ENCODE measurements around the gene ZDHHC1. TPM values are rescaled to one million over a fixed set of nuclear protein-coding genes. Genes with fewer than 3 reads are reported as not detected.

Gene ZDHHC1
- total and polyA plus RNA-seq, 2 of the 13 experiments (the other 11 are each of a cell fraction or from before 2014, with no cell fraction given), result 0.51 to 1.1 TPM

- TF ChIP-seq POGZ (CRISPR knock-in tag; IDR thresholded peaks at IDR 0.05) (0 out of 2 replicates have a peak, but pooled peaks have one; percentile 51), CCAR2 (optimal IDR thresholded peaks at IDR 0.05; ENCODE audit: low read depth, low read length) (no peak), ZNF446 (CRISPR knock-in tag; IDR thresholded peaks at IDR 0.05) (peak; percentile 96), KLF12 (CRISPR knock-in tag; IDR thresholded peaks at IDR 0.05; ENCODE audit: borderline replicate concordance) (peak; percentile 80; the same call in 1 of the 2 replicates), NPAS2 (CRISPR knock-in tag; IDR thresholded peaks at IDR 0.05; ENCODE audit: borderline replicate concordance) (no peak), ZNF768 (CRISPR knock-in tag; IDR thresholded peaks at IDR 0.05) (peak; percentile 71), ZNF615 (CRISPR knock-in tag; IDR thresholded peaks at IDR 0.05; ENCODE audit: borderline replicate concordance) (no peak), BORCS8-MEF2B (CRISPR knock-in tag; IDR thresholded peaks at IDR 0.05) (peak; percentile 93), ZNF788 (CRISPR knock-in tag; IDR thresholded peaks at IDR 0.05; ENCODE audit: borderline replicate concordance) (peak; percentile 84; the same call in 1 of the 2 replicates), IKZF1 (IDR thresholded peaks at IDR 0.05) (no peak), ZNF597 (CRISPR knock-in tag; IDR thresholded peaks at IDR 0.05) (no peak), PRMT3 (CRISPR knock-in tag; IDR thresholded peaks at IDR 0.05; ENCODE audit: borderline replicate concordance, low read depth) (no peak), THRA (CRISPR knock-in tag; IDR thresholded peaks at IDR 0.05; ENCODE audit: borderline replicate concordance) (0 out of 2 replicates have a peak, but pooled peaks have one; percentile 7), U2AF2 (IDR thresholded peaks at IDR 0.05; ENCODE audit: low read depth, low read length) (no peak), TGIF2 (CRISPR knock-in tag; IDR thresholded peaks at IDR 0.05) (no peak; the same call in none of the 2 replicates)
- TF ChIP-seq, protein P1, sequence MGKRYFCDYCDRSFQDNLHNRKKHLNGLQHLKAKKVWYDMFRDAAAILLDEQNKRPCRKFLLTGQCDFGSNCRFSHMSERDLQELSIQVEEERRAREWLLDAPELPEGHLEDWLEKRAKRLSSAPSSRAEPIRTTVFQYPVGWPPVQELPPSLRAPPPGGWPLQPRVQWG (CRISPR knock-in tag; IDR thresholded peaks at IDR 0.05; ENCODE audit: borderline replicate concordance, low read depth), result no peak; the same call in 1 of the 2 replicates
- TF ChIP-seq, protein P2, sequence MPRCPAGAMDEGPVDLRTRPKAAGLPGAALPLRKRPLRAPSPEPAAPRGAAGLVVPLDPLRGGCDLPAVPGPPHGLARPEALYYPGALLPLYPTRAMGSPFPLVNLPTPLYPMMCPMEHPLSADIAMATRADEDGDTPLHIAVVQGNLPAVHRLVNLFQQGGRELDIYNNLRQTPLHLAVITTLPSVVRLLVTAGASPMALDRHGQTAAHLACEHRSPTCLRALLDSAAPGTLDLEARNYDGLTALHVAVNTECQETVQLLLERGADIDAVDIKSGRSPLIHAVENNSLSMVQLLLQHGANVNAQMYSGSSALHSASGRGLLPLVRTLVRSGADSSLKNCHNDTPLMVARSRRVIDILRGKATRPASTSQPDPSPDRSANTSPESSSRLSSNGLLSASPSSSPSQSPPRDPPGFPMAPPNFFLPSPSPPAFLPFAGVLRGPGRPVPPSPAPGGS (CRISPR knock-in tag; IDR thresholded peaks at IDR 0.05), result peak; percentile 87
- TF ChIP-seq, protein P3, sequence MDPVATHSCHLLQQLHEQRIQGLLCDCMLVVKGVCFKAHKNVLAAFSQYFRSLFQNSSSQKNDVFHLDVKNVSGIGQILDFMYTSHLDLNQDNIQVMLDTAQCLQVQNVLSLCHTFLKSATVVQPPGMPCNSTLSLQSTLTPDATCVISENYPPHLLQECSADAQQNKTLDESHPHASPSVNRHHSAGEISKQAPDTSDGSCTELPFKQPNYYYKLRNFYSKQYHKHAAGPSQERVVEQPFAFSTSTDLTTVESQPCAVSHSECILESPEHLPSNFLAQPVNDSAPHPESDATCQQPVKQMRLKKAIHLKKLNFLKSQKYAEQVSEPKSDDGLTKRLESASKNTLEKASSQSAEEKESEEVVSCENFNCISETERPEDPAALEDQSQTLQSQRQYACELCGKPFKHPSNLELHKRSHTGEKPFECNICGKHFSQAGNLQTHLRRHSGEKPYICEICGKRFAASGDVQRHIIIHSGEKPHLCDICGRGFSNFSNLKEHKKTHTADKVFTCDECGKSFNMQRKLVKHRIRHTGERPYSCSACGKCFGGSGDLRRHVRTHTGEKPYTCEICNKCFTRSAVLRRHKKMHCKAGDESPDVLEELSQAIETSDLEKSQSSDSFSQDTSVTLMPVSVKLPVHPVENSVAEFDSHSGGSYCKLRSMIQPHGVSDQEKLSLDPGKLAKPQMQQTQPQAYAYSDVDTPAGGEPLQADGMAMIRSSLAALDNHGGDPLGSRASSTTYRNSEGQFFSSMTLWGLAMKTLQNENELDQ (CRISPR knock-in tag; IDR thresholded peaks at IDR 0.05; ENCODE audit: borderline replicate concordance), result no peak
- TF ChIP-seq, protein P4, sequence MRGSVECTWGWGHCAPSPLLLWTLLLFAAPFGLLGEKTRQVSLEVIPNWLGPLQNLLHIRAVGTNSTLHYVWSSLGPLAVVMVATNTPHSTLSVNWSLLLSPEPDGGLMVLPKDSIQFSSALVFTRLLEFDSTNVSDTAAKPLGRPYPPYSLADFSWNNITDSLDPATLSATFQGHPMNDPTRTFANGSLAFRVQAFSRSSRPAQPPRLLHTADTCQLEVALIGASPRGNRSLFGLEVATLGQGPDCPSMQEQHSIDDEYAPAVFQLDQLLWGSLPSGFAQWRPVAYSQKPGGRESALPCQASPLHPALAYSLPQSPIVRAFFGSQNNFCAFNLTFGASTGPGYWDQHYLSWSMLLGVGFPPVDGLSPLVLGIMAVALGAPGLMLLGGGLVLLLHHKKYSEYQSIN (CRISPR knock-in tag; IDR thresholded peaks at IDR 0.05; ENCODE audit: borderline replicate concordance), result no peak
These were observed 14.3 kb upstream of the ZDHHC1 start (continued) for GRCh38 chr16:67430504-67430976.

Data from HepG2 (cell line).